HG03432 (cell line): Measurements from ENCODE around the gene PLAGL2.

ENCODE experiments used
- ATAC-seq: cut with Tn5 transposase; IDR thresholded peaks from one replicate; pipeline ENCODE4 v1.9.1; 2021; ENCODE audit warnings: mild to moderate bottlenecking, moderate library complexity; ENCODE audit not compliant: unreplicated experiment

The PLAGL2 gene

GRCh38 chr20:32152421-32153155, 55.0 kb downstream of the PLAGL2 start:
- ATAC-seq, result no peak

- no peak for ATAC-seq
These were observed 57.2 kb downstream of the PLAGL2 start for GRCh38 chr20:32150291-32150848.

GRCh38 chr20:32149566-32150170, 57.9 kb downstream of the PLAGL2 start:
- ATAC-seq, result no peak

GRCh38 chr20:32144898-32145662, 62.5 kb downstream of the PLAGL2 start:
- no peak for ATAC-seq

- no peak for ATAC-seq
These were observed 64.6 kb downstream of the PLAGL2 start for GRCh38 chr20:32142991-32143390.
